GM21619 (cell line): Measurements from ENCODE around the gene SORBS2.
"Not testable (repeated sequence)": the region's sequence is repeated elsewhere in the genome, so short reads cannot be mapped to it uniquely, and the experiment has no call there.

Source experiments
- ATAC-seq: cut with Tn5 transposase; IDR thresholded peaks from one replicate; pipeline ENCODE4 v1.9.1; 2021; ENCODE audit not compliant: unreplicated experiment

SORBS2 gene

GRCh38 chr4:185716577-185717376, 95.2 kb downstream of the SORBS2 start:
- no peak for ATAC-seq

DNA sequence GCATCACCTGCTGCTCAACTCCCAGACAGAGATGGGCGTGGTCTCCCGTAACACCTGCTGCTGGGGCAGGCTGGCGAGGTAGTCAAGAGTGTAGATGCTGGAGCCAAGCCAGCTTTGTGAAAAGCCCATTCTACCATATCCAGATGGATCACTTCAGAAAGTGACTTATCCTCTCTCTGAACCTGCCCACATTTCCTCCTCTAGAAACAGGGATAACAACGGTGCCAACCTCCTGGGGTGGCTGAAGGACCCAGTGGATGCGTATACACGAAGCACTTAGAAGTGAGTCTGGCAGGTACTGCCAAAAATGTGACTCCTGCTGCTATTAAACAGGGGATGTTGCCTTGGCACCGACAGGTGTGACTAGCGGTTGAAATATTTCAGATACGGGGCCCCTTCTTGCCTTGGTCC, 95.8 kb downstream of the SORBS2 start:
- ATAC-seq, result no peak

- not testable (repeated sequence) for ATAC-seq
These were observed 97.5 kb downstream of the SORBS2 start for GRCh38 chr4:185714524-185714923.

DNA sequence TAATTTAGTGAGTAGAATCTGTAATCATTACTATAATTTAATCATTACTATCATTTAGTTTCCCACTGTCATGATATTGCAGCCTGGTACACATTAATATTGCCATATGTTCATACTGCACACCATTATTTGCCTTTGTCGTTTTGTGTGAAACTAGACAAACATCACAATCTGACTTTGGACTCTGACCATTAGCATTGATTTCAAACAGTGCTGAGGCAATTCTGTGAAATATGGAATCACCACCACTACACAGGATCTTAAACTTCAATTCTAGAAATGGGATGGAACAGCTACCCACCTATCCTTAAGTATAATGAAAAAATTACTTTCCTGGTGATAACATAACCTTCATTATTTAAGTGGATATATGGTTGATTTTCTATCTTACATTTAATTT, 98.3 kb downstream of the SORBS2 start:
- ATAC-seq, result no peak

DNA sequence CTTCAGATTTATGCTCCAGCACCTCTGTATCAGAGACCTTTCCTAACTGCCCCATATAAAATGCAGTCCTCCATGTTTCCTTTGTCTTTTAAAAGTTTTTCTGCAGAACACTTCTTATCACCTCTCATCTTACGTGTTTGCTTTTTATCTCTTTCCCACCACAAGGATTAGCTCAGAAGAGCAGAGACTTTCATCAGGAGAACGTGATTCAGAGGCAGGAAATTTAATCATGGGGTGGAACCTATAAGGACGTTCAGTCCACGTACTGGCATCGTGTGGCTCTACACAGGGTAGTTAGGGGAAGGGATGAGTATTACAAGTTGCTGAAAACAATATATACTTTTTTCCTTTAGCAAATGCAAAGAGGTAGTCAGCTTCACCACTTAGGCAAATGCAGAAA, 98.7 kb downstream of the SORBS2 start:
- no peak for ATAC-seq

- ATAC-seq, result no peak
These were observed 99.5 kb downstream of the SORBS2 start for GRCh38 chr4:185712350-185713024.

DNA sequence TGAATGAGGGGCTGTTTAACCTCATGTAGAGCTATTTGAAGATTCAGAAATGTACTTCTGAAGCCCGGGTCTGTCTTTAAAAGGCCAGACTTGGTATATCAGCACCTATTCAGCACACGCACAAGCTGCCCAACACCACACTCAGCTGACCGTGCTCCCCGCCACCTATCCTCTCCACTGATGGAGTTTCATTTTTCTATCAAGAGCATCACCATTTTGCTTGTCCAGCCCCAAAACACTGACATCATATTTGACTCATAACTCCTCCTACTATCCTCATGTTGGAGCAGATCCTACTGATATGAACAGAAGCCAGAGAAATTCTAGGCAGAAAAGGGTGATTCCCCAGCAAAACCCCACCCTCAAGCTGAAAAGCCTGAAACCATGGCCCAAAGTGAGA, 100.3 kb downstream of the SORBS2 start:
- ATAC-seq, result no peak

DNA sequence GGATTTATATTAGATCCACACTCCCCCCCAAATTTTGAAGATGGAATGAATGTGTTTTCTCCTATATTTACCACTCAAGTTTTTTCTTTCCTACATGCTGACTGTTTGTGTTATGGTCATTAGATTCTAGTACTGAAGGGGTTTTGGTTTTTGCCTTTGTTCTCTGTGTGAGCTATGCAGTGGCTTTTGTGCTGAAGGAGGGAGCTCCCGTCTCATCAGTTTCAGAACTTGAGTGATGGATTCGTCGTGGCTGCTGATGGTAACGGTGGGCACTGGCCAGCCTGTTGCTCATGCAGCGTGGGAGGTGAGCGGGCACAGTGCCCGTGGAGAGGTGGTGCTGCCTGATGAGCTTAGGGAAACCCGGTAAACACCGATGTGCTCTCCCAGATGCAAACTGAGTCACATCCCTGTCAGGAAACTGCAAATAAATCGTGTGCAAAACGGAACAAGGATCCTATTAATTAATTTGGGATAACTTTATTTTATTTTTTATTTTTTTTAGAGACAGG, 101.5 kb downstream of the SORBS2 start:
- ATAC-seq, result no peak

DNA sequence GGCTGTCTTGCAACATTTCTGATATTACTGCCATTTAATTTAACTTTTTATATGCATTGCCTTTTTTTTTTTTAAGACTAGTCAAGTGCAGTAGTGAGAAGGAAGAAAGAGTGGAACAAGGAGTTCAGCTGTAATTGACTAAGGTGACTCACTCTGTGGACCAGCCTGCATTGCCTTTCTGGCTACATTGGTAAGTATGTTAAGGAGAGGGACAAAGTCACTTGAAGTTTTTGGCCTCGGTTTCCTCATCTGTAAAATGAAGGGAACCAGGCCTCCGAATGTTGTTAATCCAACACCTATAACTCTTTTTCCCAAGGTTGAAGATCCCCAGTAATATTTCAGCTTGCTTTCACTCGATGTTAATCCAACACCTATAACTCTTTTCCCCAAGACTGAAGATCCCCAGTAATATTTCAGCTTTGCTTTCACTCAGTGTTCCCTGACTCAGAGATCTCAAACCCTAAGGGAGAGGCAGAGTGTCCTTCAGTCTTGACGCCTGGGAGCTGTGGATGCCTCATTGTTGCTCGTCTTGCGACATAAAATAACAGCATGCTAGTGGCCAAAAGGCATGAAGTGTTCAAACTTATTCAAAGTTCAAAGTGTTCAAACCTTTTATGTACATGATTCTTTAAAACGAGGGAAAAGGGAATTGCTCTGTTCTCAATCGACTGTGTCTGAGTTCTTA, 102.0 kb downstream of the SORBS2 start:
- no peak for ATAC-seq

- ATAC-seq, result no peak
These were observed 103.6 kb downstream of the SORBS2 start for GRCh38 chr4:185708348-185708747.

DNA sequence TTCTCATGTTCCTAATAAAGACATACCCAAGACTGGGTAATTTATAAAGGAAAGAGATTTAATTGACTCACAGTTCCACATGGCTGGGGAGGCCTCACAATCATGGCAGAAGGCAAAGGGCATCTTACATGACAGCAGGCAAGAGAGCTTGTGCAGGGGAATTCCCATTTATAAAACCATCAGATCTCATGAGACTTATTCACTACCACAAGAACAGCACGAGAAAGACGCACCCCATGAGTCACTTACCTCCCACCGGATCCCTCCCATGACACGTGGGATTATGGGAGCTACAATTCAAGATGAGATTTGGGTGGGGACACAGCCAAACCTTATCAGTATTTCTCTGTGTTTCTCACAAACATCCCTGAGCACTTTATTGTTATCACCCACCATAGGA, 104.4 kb downstream of the SORBS2 start:
- ATAC-seq, result not testable (repeated sequence)

GRCh38 chr4:185702147-185702663, 109.8 kb downstream of the SORBS2 start:
- ATAC-seq, result no peak

DNA sequence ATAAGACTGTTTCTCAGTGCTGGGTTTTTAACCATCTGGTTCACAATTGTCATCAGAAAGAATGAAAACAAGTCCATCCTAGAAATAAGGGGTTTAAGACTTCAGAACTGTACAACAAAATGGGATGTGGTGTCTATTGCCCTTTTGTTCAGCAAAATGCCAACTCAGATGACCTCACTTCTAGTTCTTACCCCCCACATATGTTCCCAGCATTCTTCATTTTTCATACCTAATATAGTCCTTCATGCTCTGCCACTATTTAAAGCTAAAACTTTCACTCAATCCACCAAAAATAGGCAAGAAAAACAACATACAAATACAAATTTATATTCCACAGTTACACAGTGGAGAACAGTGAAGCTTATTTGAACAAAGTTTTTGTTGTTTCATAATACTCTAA, 111.4 kb downstream of the SORBS2 start:
- no peak for ATAC-seq

DNA sequence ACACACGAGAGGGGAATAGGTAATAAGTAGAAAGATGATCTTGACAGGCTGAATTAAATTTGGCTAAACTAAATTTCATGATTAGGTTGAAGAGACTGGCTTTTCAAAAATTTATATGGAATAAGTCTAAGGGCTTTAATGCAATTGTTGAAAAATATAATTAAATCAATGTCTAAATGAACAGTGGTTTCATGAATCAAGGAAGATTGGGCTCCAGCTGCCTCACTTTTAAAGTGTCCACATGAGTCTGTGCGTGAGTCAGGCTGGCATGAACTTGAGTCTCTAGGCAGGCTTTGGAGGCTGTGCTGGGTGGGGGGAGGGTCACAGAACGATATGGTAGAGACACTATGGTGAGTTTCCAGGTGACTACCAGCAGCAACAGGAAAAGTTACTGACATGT, 111.9 kb downstream of the SORBS2 start:
- no peak for ATAC-seq

GRCh38 chr4:185697488-185697887, 114.5 kb downstream of the SORBS2 start:
- no peak for ATAC-seq

GRCh38 chr4:185695743-185696142, 116.3 kb downstream of the SORBS2 start:
- no peak for ATAC-seq

DNA sequence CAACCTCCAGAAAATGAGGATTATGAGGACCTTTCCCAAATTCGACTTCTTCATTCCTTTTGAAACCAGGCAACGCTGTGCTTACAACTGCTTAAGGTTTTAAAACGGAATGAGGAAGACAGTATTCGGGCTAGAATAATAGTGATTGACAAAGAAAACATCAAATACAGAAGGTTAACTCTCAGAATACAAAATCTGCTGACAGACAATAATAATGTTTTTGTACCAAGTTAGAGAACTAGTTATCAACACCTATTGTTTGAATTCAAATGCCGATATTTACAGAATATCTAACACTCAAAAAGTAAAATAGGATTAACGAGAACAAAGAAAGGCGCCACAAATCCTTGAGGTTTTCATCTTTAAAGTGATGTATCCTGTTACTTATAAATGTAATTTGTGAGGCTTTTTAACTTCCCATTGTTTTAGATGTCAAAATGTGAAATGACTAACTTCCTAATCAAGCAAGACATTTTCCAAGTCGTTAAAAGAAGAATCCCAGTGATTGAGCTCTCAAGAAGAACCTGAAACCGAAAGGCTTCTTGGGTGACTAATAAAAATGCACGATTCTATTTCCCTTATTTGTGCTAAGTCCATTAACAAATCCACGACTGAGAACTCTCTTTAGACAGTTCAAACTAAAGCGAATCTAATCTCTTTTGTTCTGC, 118.3 kb downstream of the SORBS2 start:
- ATAC-seq, result no peak

- no peak for ATAC-seq
These were observed 122.6 kb downstream of the SORBS2 start for GRCh38 chr4:185689407-185689806.

DNA sequence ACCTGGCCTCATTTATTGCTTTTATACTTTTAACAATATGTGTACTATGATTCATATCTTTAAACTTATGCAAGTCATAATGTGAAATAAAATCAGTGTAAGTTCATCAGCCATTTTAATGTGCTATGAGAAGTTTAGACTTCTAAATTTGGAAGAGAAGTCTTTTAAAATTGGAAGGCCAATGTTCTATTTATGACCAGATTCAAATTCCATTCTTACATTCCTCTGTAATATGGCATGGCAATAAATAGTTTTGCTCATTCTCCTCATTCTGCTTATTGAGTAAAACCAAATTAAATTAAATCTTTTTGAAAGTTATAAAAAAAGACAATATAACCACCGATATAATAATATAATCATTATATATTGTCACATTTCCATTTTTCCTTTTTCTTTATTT, 126.2 kb downstream of the SORBS2 start:
- ATAC-seq, result no peak

DNA sequence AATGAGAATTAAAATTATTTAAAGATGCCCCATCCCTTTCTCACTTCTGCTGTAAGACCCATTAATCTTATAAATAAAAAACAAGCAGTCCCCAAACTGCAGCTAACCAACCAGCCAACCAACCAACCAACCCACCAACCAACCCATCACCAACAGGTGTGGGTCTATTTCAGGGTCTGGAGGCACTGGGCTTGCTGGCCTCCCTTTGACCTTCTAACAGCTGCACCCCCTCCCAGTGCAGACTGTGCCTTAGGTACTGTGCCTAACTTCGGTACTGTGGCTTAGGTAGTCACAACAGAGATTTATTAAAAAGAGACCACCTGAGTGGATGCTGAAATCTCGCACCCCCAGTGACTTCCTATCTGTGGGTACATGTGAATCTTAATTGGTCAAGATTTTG, 128.1 kb downstream of the SORBS2 start:
- ATAC-seq, result no peak

- no peak for ATAC-seq
These were observed 128.8 kb downstream of the SORBS2 start for GRCh38 chr4:185683222-185683621.
